HCT116 (cell line): Measurements from ENCODE around the gene WFDC8. TPM values are rescaled to one million over a fixed set of nuclear protein-coding genes. Genes with fewer than 3 reads are reported as not detected.

Experiments
- ATAC-seq: fragments of 200-7000 bp; cut with Tn5 transposase; 2 replicates; pipeline ENCODE4 v1.9.1; 2020; ENCODE audit warnings: mild to moderate bottlenecking, moderate library complexity
- Bru-seq: library from RNA; stranded (reverse); fragments of 400-500 nt; gene quantifications from one replicate; lab custom pipeline; 2021; lab: Mats Ljungman, UMichigan
- BruChase-seq, 2 experiments: library from RNA; stranded (reverse); fragments of 400-500 nt; gene quantifications; one replicate each; lab custom pipeline; 2021; lab: Mats Ljungman, UMichigan
- BruUV-seq: library from RNA; stranded (reverse); fragments of 400-500 nt; replicated peaks from 2 replicates; lab custom pipeline; 2021; lab: Mats Ljungman, UMichigan
- CTCF ChIA-PET: fragments of 300-600 bp; sonication (Branson Sonifier 250); formaldehyde crosslinking; loops from one replicate; lab custom pipeline; 2021; ENCODE audit warnings: antibody characterized with exemption; lab: Charles Lee
- POLR2A ChIA-PET: fragments of 300-600, 350-600 bp; sonication (Branson Sonifier 250); formaldehyde crosslinking; loops from one replicate; lab custom pipeline; 2021; ENCODE audit warnings: antibody characterized with exemption; lab: Charles Lee
- RAD21 ChIA-PET, 2 experiments: fragments of 300-600 bp; sonication (Branson Sonifier 250); formaldehyde crosslinking; loops; one replicate each; lab custom pipeline; 2023; ENCODE audit warnings: low total read pairs in 2 of 2; ENCODE audit not compliant: uncharacterized antibody in 2 of 2, unreplicated experiment in 2 of 2, low non-redundant PET in 1 of 2; lab: Charles Lee
- DNase-seq: peaks from one replicate; pipeline ENCODE4 v3.0.0-alpha.2; 2010; ENCODE audit warnings: low read depth, low spot score
- H2AFZ ChIP-seq: fragments of 200-600 bp; shearing (Covaris generic), sonication (generic); 2 replicates; pipeline ENCODE4 v1.6.1; 2017; ENCODE audit warnings: low read depth, mixed run types, mixed read lengths, antibody characterized with exemption, low read length; ENCODE audit not compliant: poor library complexity, severe bottlenecking
- H3K27ac ChIP-seq: 2 replicates; pipeline ENCODE4 v1.5.1; 2012; ENCODE audit warnings: low read depth, low read length
- H3K27me3 ChIP-seq: fragments of 200-600 bp; sonication (generic); 2 replicates; pipeline ENCODE4 v1.6.1; 2016; ENCODE audit warnings: mixed run types, low read length, mixed read lengths; ENCODE audit not compliant: insufficient read depth
- H3K36me3 ChIP-seq, 2 experiments: fragments of 200-500 bp in 1 of 2; fragments of 200-600 bp in 1 of 2; sonication (Bioruptor generic) in 1 of 2; sonication (generic) in 1 of 2; 2 replicates each; pipeline versions ENCODE4 v1.5.1 to v1.6.1; 2014 to 2016; ENCODE audit warnings: low read length in 2 of 2, inconsistent platforms in 1 of 2, mixed read lengths in 1 of 2, mixed run types in 1 of 2; ENCODE audit not compliant: insufficient read depth in 2 of 2, control insufficient read depth in 1 of 2
- H3K4me1 ChIP-seq, 2 experiments: fragments of 200-600 bp in 1 of 2; sonication (generic) in 1 of 2; 2 replicates each; pipeline versions ENCODE4 v1.5.1 to v1.6.1; 2012 to 2017; ENCODE audit warnings: low read length in 2 of 2, inconsistent platforms in 1 of 2, mild to moderate bottlenecking in 1 of 2, mixed read lengths in 1 of 2, mixed run types in 1 of 2, moderate library complexity in 1 of 2; ENCODE audit not compliant: insufficient read depth in 2 of 2, control insufficient read depth in 1 of 2
- H3K4me2 ChIP-seq: fragments of 200-600 bp; sonication (generic); 2 replicates; pipeline ENCODE4 v1.6.1; 2017; ENCODE audit warnings: mixed run types, low read length, mixed read lengths
- H3K4me3 ChIP-seq, 2 experiments: fragments of 200-600 bp in 1 of 2; sonication (generic) in 1 of 2; replicated peaks in 1 of 2; 2 replicates each; pipeline ENCODE4 v1.5.1; 2011 to 2016; ENCODE audit warnings: low read length in 2 of 2, control low read depth in 1 of 2, low read depth in 1 of 2, mild to moderate bottlenecking in 1 of 2, mixed read lengths in 1 of 2, mixed run types in 1 of 2
- H3K79me2 ChIP-seq: fragments of 200-600 bp; sonication (generic); 2 replicates; pipeline ENCODE4 v1.6.1; 2017; ENCODE audit warnings: mild to moderate bottlenecking, mixed run types, low read length, moderate library complexity, mixed read lengths; ENCODE audit not compliant: insufficient read depth
- H3K9ac ChIP-seq: fragments of 200-600 bp; sonication (generic); 2 replicates; pipeline ENCODE4 v1.6.1; 2016; ENCODE audit warnings: low read length, mixed read lengths
- H3K9me2 ChIP-seq: fragments of 200-600 bp; sonication (generic), shearing (Covaris generic); 2 replicates; pipeline ENCODE4 v1.6.1; 2017; ENCODE audit warnings: mixed run types, mild to moderate bottlenecking, moderate library complexity; ENCODE audit not compliant: insufficient read depth
- H3K9me3 ChIP-seq, 2 experiments: fragments of 200-500 bp in 1 of 2; fragments of 200-600 bp in 1 of 2; sonication (Bioruptor generic) in 1 of 2; sonication (generic) in 1 of 2; 2 replicates each; pipeline ENCODE4 v1.6.1; 2014 to 2017; ENCODE audit warnings: low read length in 2 of 2, mixed read lengths in 2 of 2, inconsistent platforms in 1 of 2, low read depth in 1 of 2, mild to moderate bottlenecking in 1 of 2, mixed run types in 1 of 2, moderate library complexity in 1 of 2; ENCODE audit not compliant: control insufficient read depth in 1 of 2, insufficient read depth in 1 of 2
- H4K20me1 ChIP-seq: fragments of 200-600 bp; sonication (generic), shearing (Covaris generic); 2 replicates; pipeline ENCODE4 v1.6.1; 2017; ENCODE audit warnings: mixed run types, mild to moderate bottlenecking, moderate library complexity; ENCODE audit not compliant: insufficient read depth
- ATF3 ChIP-seq: IDR thresholded peaks from 2 replicates; pipeline ENCODE4 v1.6.1; 2012
- CBX3 ChIP-seq: IDR thresholded peaks from 2 replicates; pipeline ENCODE4 v1.6.1; 2012; ENCODE audit warnings: low read depth
- CEBPB ChIP-seq: IDR thresholded peaks from 2 replicates; pipeline ENCODE4 v1.6.1; 2012; ENCODE audit warnings: low read depth
- CTCF ChIP-seq, 3 experiments: fragments of 200-600 bp in 1 of 3; sonication (generic) in 1 of 3; IDR thresholded peaks in 2 of 3; conservative IDR thresholded peaks in 1 of 3; 2 replicates each; pipeline ENCODE4 v1.5.1; 2012 to 2017; ENCODE audit warnings: low read depth in 2 of 3, low read length in 2 of 3, antibody characterized with exemption in 1 of 3, borderline replicate concordance in 1 of 3, control low read depth in 1 of 3, mild to moderate bottlenecking in 1 of 3, mixed read lengths in 1 of 3, mixed run types in 1 of 3, moderate library complexity in 1 of 3; ENCODE audit not compliant: insufficient read depth in 1 of 3
- ELF1 ChIP-seq: IDR thresholded peaks from 2 replicates; pipeline ENCODE4 v1.6.1; 2012; ENCODE audit warnings: low read depth, borderline replicate concordance
- EZH2 ChIP-seq: fragments of 200-600 bp; sonication (generic); IDR thresholded peaks from 2 replicates; pipeline ENCODE4 v1.6.1; 2017; ENCODE audit warnings: antibody characterized with exemption, mixed run types
- FOSL1 ChIP-seq: IDR thresholded peaks from 2 replicates; pipeline ENCODE4 v1.6.1; 2012; ENCODE audit warnings: low read depth
- JUND ChIP-seq: IDR thresholded peaks from 2 replicates; pipeline ENCODE4 v1.6.1; 2012
- MAX ChIP-seq: IDR thresholded peaks from 2 replicates; pipeline ENCODE4 v1.6.1; 2012
- POLR2A ChIP-seq: IDR thresholded peaks from 2 replicates; pipeline ENCODE4 v1.7.0; 2011; ENCODE audit warnings: borderline replicate concordance; ENCODE audit not compliant: insufficient read depth, insufficient read length; ENCODE audit errors: extremely low read depth
- POLR2AphosphoS5 ChIP-seq: IDR thresholded peaks from 2 replicates; pipeline ENCODE4 v1.6.1; 2011; ENCODE audit warnings: mild to moderate bottlenecking, low read depth, low read length, moderate library complexity
- SIN3A ChIP-seq: IDR thresholded peaks from 2 replicates; pipeline ENCODE4 v1.6.1; 2012; ENCODE audit warnings: low read depth
- TCF7L2 ChIP-seq: IDR thresholded peaks from 2 replicates; pipeline ENCODE4 v1.7.0; 2011; ENCODE audit warnings: borderline replicate concordance, inconsistent platforms; ENCODE audit not compliant: insufficient read depth, insufficient read length; ENCODE audit errors: extremely low read depth
- YY1 ChIP-seq: IDR thresholded peaks from 2 replicates; pipeline ENCODE4 v1.6.1; 2011; ENCODE audit warnings: low read length, low read depth, moderate library complexity, mild to moderate bottlenecking; ENCODE audit not compliant: insufficient replicate concordance; ENCODE audit errors: extremely low read depth
- ZBTB33 ChIP-seq: IDR thresholded peaks from 2 replicates; pipeline ENCODE4 v1.6.1; 2011; ENCODE audit warnings: mild to moderate bottlenecking, low read length, moderate library complexity; ENCODE audit not compliant: insufficient replicate concordance; ENCODE audit errors: extremely low read depth
- ZFX ChIP-seq: fragments of 450-650 bp; IDR thresholded peaks from 2 replicates; pipeline ENCODE4 v1.6.1; 2017
- ZNF274 ChIP-seq: fragments of 200-500 bp; sonication (Bioruptor generic); IDR thresholded peaks from 2 replicates; pipeline ENCODE4 v1.6.1; 2014; ENCODE audit warnings: mild to moderate bottlenecking, low read depth, low read length, inconsistent platforms
- intact Hi-C: fragments of 100-400 bp; cut with micrococcal nuclease; formaldehyde crosslinking; loops from 2 replicates; pipeline ENCODE4 v1.10.0; 2022
- long read RNA-seq: library from polyadenylated mRNA; unstranded; transcript quantifications from one replicate; pipeline ENCODE4 v2.0.0, GENCODE V29; 2021; ENCODE audit not compliant: unreplicated experiment
- polyA plus RNA-seq: library from polyadenylated mRNA; unstranded; fragments of >200 nt; gene quantifications from 2 replicates; pipeline ENCODE4 v1.2.1, GENCODE V29; 2012; ENCODE audit warnings: missing spikeins
- total RNA-seq: library from RNA; stranded (reverse); gene quantifications from one replicate; pipeline ENCODE4 v1.2.1, GENCODE V29; 2021; ENCODE audit not compliant: unreplicated experiment

WFDC8 gene
- total RNA-seq (not detected), Bru-seq, nascent RNA (not detected), BruChase-seq, experiment 1, labeled RNA remaining after a 6-hour chase (not detected), BruChase-seq, experiment 2, labeled RNA remaining after a 2-hour chase (not detected)
- polyA plus RNA-seq, result not detected in 2 replicates
- long read RNA-seq, result 0 reads

GRCh38 chr20:45579184-45579583 is at the start of gene WFDC8:
Gene WFDC8, minus strand, starts transcription at chr20:45579284. Its CDS starts 37 bp downstream, at chr20:45579247.
- no TSS peak for BruUV-seq
- no peaks in the 10 kb centered on the region for H3K9me2 ChIP-seq
- TF ChIP-seq ZFX, result no peak
- TF ChIP-seq YY1, result no peak
- TF ChIP-seq FOSL1, result no peak
- TF ChIP-seq EZH2, result no peak
- TF ChIP-seq TCF7L2, result no peak
- no peak for TF ChIP-seq MAX
- TF ChIP-seq CBX3, result no peak
- no peak for TF ChIP-seq ELF1
- TF ChIP-seq POLR2AphosphoS5, result no peak
- TF ChIP-seq CTCF (IDR thresholded peaks at IDR 0.05 in 2 of 3, conservative IDR thresholded peaks at IDR 0.05 in 1 of 3; ENCODE audit: borderline replicate concordance in 1 of 3, insufficient read depth in 1 of 3, low read depth in 2 of 3, low read length in 2 of 3), result no peak
- no peak for TF ChIP-seq SIN3A
- no peak for TF ChIP-seq ZBTB33
- TF ChIP-seq ATF3, result no peak
- TF ChIP-seq CEBPB, result no peak
- TF ChIP-seq POLR2A, result no peak
- no peak for TF ChIP-seq JUND
- TF ChIP-seq ZNF274, result no peak
- no peaks in the 10 kb centered on the region for H3K27me3 ChIP-seq
- no peak within 1 kb of the TSS for H3K27ac ChIP-seq
- H3K9ac ChIP-seq, result no peak within 1 kb of the TSS
- CTCF ChIA-PET, result no interaction called here
- H3K4me3 ChIP-seq, result no peak within 1 kb of the TSS
- no peaks in the 10 kb centered on the region for H3K9me3 ChIP-seq
- no peaks in the 10 kb centered on the region for H4K20me1 ChIP-seq
- ATAC-seq (no peak), DNase-seq (no peak)
- RAD21 ChIA-PET, result no interaction called here
- H3K4me2 ChIP-seq, result no peak within 1 kb of the TSS
- H3K4me1 ChIP-seq, result no peaks in the 10 kb centered on the region
- no peaks in the 10 kb centered on the region for H3K79me2 ChIP-seq
- POLR2A ChIA-PET, result no interaction called here
- intact Hi-C loops, result no loop called here
- H2AFZ ChIP-seq, result no peak within 1 kb of the TSS
- no peaks in the 10 kb centered on the region for H3K36me3 ChIP-seq
